Stimulated activated CD8-positive, alpha-beta memory T cell treated with anti-CD3 and anti-CD28 coated beads, Interleukin-4, amount 100 ng/mL, for 1 hour (primary cell): ENCODE results near the gene GFER.
"Not testable (repeated sequence)": the region's sequence is repeated elsewhere in the genome, so short reads cannot be mapped to it uniquely, and the experiment has no call there.

Experiments used
- DNase-seq, 2 donors: peaks; one replicate each; pipeline ENCODE4 v3.0.0-alpha.2; 2020; ENCODE audit warnings: low read depth in 2 of 2, low spot score in 1 of 2

The GFER gene

GRCh38 chr16:2026461-2027023 is 42.5 kb downstream of the GFER start, which contains the start of gene NHERF2:
NHERF2 (plus strand) TSS chr16:2026902; CDS start chr16:2027006, 104 bp downstream.
- DNase-seq, result no peak

- no peak for DNase-seq
These were observed 43.3 kb downstream of the GFER start for GRCh38 chr16:2027024-2028010.

GRCh38 chr16:2028146-2028545 is 44.2 kb downstream of the GFER start:
- no peak for DNase-seq

- DNase-seq, result no peak
These were observed 44.7 kb downstream of the GFER start for GRCh38 chr16:2028620-2029220.

- no peak for DNase-seq
These were observed 45.4 kb downstream of the GFER start for GRCh38 chr16:2029350-2029749.

- no peak for DNase-seq
These were observed 46.0 kb downstream of the GFER start for GRCh38 chr16:2030036-2030435.

- DNase-seq, result no peak
These were observed 47.1 kb downstream of the GFER start for GRCh38 chr16:2031081-2031577.

GRCh38 chr16:2032285-2033056 is 48.5 kb downstream of the GFER start:
- no peak for DNase-seq

GRCh38 chr16:2033057-2033908 is 49.3 kb downstream of the GFER start:
- DNase-seq, result no peak

- not testable (repeated sequence) for DNase-seq
These were observed 50.1 kb downstream of the GFER start for GRCh38 chr16:2033909-2034695.

- no peak for DNase-seq
These were observed 50.9 kb downstream of the GFER start for GRCh38 chr16:2034696-2035430.

GRCh38 chr16:2035431-2036199 is 51.6 kb downstream of the GFER start:
- DNase-seq, result no peak

- DNase-seq, result no peak
These were observed 52.4 kb downstream of the GFER start for GRCh38 chr16:2036200-2036966.

GRCh38 chr16:2037115-2037514 is 53.1 kb downstream of the GFER start:
- no peak for DNase-seq
